Activated CD4-positive, CD25-positive, alpha-beta regulatory T cell treated with anti-CD3 and anti-CD28 coated beads, Interleukin-2, amount 50 U/mL, for 24 hours (primary cell): ENCODE data around the gene SEMA3F.

Experiments used
- ATAC-seq, 2 donors: fragments of 150-1000 bp; cut with Tn5 transposase; one replicate each; pipeline ENCODE4 v1.10.0; 2021; ENCODE audit warnings: mild to moderate bottlenecking in 1 of 2, moderate library complexity in 1 of 2

SEMA3F gene

DNA sequence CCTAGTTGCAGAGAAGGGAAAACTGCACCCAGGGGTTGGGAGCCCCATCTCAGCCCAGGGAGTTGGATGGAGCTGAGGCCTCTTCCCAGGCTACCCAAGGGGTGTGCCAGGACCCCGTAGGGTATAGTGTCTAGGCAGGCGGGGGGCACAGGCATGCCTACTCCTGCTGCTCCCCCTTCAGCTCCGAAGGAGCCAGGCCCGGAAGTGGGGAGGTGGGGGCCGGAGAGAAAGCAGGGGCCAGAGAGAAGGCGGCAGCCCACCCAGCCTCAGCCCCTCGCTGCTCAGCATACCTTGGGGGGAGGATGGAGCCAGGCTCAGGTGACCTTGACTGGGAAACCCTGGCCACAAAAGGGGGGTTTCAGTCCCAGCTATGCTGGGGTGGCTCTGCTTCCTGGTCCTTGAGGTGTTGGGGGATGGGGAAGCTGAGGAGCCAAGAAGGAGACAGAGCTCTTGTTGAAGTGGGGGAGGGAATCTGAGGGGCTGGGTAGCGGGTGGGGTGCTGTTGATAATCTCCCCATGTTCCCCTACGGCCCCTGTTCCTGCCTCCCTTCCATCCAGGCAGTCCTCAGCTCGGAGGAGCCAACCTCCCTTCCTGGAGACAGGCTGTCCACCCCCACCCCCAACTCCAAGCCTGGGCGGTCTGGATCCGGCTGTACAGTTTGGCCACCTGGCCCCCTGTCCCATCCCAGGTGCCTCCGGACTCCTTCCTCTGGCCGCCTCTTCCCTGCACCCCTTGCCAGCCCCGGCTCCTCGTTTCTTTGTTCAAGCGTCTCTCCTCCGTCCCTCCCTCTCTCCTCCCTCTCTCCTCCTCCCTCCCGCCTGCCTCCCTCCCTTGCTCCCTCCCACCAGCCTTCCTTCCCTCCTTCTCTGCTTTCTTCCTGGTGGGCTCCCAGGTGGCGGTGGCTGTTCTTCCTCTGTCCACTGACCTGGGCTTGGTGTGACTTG, 1.7 kb downstream of the SEMA3F start:
- no peak for ATAC-seq

- ATAC-seq, result no peak
Measured at GRCh38 chr3:50157827-50158529, 2.9 kb downstream of the SEMA3F start.

- no peak for ATAC-seq
Measured at GRCh38 chr3:50158530-50159146, 3.5 kb downstream of the SEMA3F start.

GRCh38 chr3:50160561-50160983, 5.4 kb downstream of the SEMA3F start:
- ATAC-seq, result no peak

- no peak for ATAC-seq
Measured at GRCh38 chr3:50161320-50161719, 6.2 kb downstream of the SEMA3F start.

- ATAC-seq, result no peak
Measured at GRCh38 chr3:50162034-50162883, 7.1 kb downstream of the SEMA3F start.

DNA sequence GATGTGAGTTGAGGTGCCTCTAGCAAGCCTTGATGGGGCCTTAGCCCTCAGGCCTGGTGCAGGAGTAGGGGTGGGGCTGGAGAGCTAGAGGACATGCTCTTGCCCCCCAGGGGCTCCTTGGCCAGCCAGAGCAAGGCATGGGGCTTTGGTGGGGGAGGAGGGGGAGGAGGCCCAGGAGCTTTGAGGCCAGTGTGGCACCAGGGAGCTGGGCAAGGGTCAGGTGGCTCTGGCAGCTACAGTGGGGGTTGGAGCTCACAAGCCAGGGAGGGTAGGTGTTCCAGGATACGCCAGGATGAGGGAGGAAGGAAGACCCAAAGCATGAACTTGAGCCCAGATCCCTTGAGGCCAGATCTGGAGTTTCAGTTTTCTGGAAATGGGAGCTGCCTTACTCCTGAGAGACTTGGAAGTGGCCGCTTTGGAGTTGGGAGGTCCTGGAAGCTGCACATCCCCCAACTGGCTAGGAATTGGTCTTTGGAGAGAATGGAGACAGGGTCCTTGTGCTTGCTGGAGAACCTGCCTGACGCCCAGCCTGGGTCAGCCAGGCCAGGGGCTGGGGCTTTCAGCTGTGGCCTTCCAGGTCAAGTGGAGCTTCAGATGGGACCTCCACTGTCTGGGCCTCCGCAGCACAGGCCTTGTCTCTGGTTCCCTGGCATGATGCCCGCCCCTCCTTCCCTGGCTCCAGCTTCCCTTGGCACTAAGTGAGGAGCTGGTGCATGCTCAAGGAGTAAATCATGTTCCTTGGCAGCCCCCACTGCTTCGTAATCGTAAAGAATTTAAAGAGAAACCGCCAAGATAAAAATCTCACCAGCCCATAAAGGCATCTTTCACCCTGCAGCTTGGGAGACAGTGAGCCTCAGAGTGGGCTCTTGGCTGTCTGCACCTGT, 8.7 kb downstream of the SEMA3F start:
- no peak for ATAC-seq

DNA sequence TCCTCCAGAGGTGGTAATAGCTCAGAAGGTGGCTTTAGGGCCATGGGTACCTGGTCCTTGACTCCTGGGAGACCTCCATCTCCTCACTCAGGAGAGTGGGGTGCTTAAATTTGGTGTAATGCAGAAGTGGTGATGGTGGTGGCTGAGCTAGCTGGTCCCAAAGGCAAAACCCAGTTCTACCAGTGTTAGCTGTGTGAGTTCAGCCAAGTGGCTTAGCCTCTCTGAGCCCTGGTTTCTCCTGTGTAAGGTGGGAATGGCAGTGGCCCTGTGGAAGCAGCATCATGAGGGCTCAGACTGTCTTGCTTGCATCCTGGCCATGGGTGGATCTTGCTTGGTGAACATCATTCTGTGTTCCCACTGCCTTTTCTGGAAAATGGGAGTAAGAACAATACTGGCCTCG, 9.4 kb downstream of the SEMA3F start:
- no peak for ATAC-seq

GRCh38 chr3:50164984-50165909, 10.1 kb downstream of the SEMA3F start:
- no peak for ATAC-seq

- ATAC-seq, result no peak
Measured at GRCh38 chr3:50165910-50166538, 10.9 kb downstream of the SEMA3F start.

DNA sequence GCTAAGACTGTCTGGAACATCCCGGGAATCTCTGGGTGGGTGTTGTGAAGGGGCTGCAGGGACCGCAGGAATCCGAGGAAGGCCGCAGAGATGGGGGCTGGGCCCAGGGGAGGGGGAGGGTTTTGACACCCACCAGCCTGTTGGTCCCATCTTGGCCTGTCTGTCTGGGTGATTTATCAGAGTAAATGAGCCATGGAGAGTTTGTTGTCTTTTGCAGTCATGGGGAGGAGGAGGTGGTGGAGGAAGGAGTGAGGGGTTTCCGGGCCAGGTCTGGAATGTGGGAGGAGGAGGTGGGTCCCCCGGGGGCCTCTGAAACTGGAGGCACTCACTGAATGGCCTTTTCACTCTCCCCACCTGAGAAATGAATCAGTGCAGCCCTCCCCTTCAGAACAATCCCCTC, 11.5 kb downstream of the SEMA3F start:
- ATAC-seq, result no peak

DNA sequence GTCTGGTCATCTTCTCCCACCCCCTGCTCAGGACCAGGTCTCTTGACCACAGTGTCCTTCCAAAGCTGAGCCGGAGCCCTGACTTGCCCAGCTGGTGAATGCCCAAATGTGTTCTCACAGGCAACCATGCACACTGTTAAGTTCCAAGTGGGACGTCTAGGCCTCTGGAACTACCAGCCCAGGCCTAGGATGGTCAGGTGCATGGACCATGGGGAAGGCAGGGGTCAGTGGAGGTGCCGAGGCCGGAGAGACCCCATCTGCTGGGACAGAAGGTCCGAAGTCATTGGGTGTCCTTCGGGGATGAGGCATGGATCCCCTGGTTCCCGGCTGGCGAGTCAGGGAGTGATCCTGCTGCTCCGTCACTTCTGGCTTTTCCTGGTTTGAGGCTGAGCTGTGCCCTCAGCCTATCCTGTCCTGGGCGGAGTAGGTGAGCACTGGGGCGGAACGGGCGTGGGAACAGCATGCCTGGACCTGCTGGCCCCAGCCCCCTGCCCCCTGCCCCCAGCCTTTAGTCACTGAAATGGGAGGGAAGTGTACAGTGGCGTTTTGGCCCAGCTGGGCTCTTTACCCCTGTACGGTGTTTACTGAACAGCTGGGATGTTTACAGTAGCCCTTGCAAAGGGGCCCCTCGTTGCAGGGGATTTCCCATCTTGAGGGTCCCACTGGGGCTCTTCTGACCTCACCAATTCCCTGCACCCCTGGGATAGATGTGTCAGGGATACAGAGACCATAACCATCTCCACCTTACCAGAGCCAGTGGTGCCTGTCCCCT, 12.1 kb downstream of the SEMA3F start:
- no peak for ATAC-seq

DNA sequence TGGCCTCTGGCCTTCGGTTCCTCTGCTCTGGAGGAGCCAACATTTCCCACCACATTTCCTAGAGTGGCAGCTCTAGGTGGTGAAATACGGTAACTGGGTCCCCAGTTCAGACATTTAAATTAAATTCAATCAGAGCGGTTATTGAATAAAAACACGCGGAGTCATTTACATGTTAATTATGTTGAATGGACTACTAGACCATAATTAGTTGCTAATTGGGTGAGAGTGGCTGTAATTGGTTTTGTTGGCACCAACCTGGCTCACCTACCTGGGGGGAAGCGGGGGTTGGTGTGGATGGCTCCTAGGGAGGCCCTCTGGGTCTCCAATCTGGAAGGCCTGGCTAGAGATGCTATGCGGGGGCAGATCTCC, 12.7 kb downstream of the SEMA3F start:
- no peak for ATAC-seq

- ATAC-seq, result no peak
Measured at GRCh38 chr3:50168388-50168787, 13.3 kb downstream of the SEMA3F start.

- no peak for ATAC-seq
Measured at GRCh38 chr3:50168791-50169190, 13.7 kb downstream of the SEMA3F start.

GRCh38 chr3:50169232-50169832, 14.2 kb downstream of the SEMA3F start:
- ATAC-seq, result no peak

- no peak for ATAC-seq
Measured at GRCh38 chr3:50169858-50170257, 14.7 kb downstream of the SEMA3F start.

GRCh38 chr3:50170689-50171088, 15.6 kb downstream of the SEMA3F start:
- no peak for ATAC-seq
